ENCODE measurements around the gene NDUFA11. TPM values are rescaled to one million over a fixed set of nuclear protein-coding genes. Genes with fewer than 3 reads are reported as not detected.

Gene NDUFA11
- total and polyA plus RNA-seq, 7 donors: 240 to 503 (median 367) TPM

DNA sequence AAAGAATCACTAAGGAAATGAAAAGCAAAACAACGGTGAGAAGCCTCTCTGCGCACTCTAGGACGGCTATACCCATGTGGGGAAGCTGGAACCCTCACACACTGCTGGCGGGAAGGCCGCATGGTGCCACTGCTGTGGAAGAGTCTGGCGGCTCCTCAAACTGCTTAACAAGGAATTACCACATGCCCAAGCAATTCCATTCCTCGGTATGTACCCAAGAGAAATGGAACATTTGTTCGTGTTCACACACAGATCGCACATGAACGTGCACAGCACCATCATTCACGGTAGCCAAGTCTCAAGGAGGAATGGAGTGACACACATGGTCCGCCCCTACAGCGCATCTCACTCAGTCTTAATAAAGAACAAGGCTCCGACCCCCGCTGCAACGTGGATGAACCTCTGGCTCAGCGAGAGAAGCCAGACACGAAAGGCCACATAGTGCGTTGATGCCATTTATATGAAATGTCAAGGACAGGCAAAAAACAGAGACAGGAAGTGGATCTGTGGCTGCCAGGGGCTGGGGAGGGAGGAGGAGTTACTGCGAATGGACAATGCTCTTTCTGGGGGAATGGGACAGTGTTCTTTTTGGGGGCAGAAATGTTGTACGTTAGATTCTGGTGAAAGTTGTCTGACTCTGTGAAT is 18.0 kb upstream of the NDUFA11 start:
- ATAC-seq (no peak), DNase-seq (no peak)
- H3K27ac ChIP-seq: no peak overlapping the region
- H3K4me3 ChIP-seq: no peak overlapping the region
- WGBS, 3 donors: 88 to 91% (median 89%) methylated on average over 21 of the region's 21 CpGs
- H3K9me3 ChIP-seq: no peaks in the 10 kb centered on the region
- peaks cover 9 to 100% of the 10 kb centered on the region in 2 donors for H3K36me3 ChIP-seq (ENCODE audit: insufficient read depth in 1 of 2, low read depth in 1 of 2)
- no peak for TF ChIP-seq CTCF (IDR thresholded peaks at IDR 0.05)
- intact Hi-C loops (cut with DNase I): no loop called here
- H3K4me1 ChIP-seq: no peaks in the 10 kb centered on the region
- no peaks in the 10 kb centered on the region for H3K27me3 ChIP-seq (ENCODE audit: insufficient read depth in 3 of 3, low read length in 2 of 3)

- Histone ChIP-seq H3K36me3 (ENCODE audit: insufficient read depth in 1 of 2, low read depth in 1 of 2) (peaks cover 4 to 89% of the 10 kb centered on the region in 2 donors), H3K27me3 (ENCODE audit: insufficient read depth in 3 of 3, low read length in 2 of 3) (no peaks in the 10 kb centered on the region), H3K27ac (no peak overlapping the region), H3K9me3 (no peaks in the 10 kb centered on the region), H3K4me3 (no peak overlapping the region), H3K4me1 (no peaks in the 10 kb centered on the region)
- 94 to 96% (median 96%) methylated on average over 20 of the region's 20 CpGs for WGBS, 3 donors
- intact Hi-C loops (cut with DNase I): no loop called here
- no peak for ATAC-seq
- TF ChIP-seq CTCF (IDR thresholded peaks at IDR 0.05): no peak
- DNase-seq: no peak
Observed at GRCh38 chr19:5918463-5919079, 15.0 kb upstream of the NDUFA11 start.

DNA sequence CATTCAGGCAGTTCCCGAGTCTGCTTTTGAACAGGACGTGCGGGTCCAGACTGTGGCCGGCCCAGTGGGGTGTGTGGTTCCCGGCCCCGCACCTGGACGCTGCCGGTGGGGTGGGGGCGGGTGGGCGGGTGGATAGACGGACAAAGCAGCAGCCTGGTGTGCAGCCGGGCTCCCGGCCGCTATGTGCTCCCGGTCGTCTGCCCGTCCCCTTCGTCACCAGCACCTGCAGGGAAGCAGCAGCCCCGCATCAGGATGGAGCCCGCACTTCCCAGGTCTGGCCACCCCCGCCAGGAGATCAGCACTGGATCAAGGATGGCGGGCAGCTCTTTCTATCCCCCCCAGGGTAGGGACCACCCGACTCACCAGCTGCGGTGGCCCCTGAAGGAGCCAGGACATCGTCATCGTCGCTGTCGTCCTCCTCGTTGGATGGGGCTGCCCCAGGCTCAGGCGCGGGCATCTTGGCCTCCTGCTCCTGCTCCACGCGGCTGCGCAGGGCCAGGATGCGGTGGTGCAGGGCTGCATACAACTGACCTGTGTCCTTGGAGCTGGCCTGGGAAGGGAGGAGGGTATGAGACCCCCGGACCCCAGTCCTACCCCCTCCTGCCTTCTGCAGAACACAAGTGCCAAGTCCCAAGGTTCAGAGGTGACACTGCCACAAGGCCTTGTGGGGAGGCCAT is 14.0 kb upstream of the NDUFA11 start:
- 90 to 92% (median 91%) methylated on average over 34 to 36 of the region's 36 CpGs for WGBS, 3 donors
- DNase-seq (no peak), ATAC-seq (no peak)
- H3K4me3 ChIP-seq: no peak overlapping the region
- H3K36me3 ChIP-seq (ENCODE audit: insufficient read depth in 1 of 2, low read depth in 1 of 2): peaks cover 4 to 79% of the 10 kb centered on the region in 2 donors
- H3K4me1 ChIP-seq: no peaks in the 10 kb centered on the region
- intact Hi-C loops (cut with DNase I): no loop called here
- H3K9me3 ChIP-seq: no peaks in the 10 kb centered on the region
- H3K27ac ChIP-seq: no peak overlapping the region
- TF ChIP-seq CTCF (IDR thresholded peaks at IDR 0.05): no peak
- no peaks in the 10 kb centered on the region for H3K27me3 ChIP-seq (ENCODE audit: insufficient read depth in 3 of 3, low read length in 2 of 3)

DNA sequence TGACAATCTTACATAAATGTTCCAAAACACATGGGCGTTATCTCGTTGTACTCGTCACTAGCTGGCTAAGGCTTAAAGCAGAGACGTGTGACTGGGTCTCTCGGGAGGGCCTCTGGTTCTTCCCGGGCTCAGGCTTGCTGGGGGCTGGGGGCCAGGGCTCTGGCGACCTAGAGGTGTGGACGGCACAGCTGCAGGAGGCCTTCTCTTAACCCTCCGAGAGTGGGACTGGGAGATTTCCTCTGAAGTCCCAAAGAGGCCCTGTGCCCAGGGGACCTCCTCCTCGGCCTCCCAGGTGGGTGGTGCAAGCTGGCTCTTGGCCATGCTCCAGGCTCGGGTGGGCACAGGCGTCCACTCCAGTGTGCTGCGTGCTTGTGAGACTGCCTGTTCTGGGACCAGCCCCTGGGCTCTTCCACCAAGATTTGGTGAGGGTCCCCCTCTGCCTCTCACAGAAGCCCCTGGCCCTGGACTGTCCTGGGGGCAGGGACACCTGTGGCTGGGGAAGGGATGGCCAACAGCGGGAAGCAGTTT is 12.7 kb upstream of the NDUFA11 start:
- Histone ChIP-seq H3K36me3 (ENCODE audit: insufficient read depth in 1 of 2, low read depth in 1 of 2) (peaks cover 2 to 66% of the 10 kb centered on the region in 2 donors), H3K9me3 (no peaks in the 10 kb centered on the region), H3K27ac (no peak overlapping the region), H3K4me3 (no peak overlapping the region), H3K27me3 (ENCODE audit: insufficient read depth in 3 of 3, low read length in 2 of 3) (no peaks in the 10 kb centered on the region), H3K4me1 (no peaks in the 10 kb centered on the region)
- WGBS, 3 donors: 56 to 66% (median 64%) methylated on average over 14 of the region's 14 CpGs
- TF ChIP-seq CTCF (IDR thresholded peaks at IDR 0.05): no peak
- ATAC-seq: no peak
- intact Hi-C loops (cut with DNase I): no loop called here
- DNase-seq: no peak

Measured in psoas muscle (tissue), 8 donors.